Brain microvascular endothelial cell (primary cell): ENCODE measurements around the gene DLGAP4.

Source experiments
- DNase-seq: peaks from one replicate; pipeline ENCODE4 v3.0.0-alpha.2; 2020
- H3K27ac ChIP-seq: fragments of 250-450 bp; sonication (Bioruptor Pico); 2 replicates; pipeline ENCODE4 v1.5.1; 2020; ENCODE audit warnings: mild to moderate bottlenecking, moderate library complexity
- H3K27me3 ChIP-seq: fragments of 250-450 bp; sonication (Bioruptor Pico); replicated peaks from 2 replicates; pipeline ENCODE4 v1.5.1; 2020; ENCODE audit warnings: mild to moderate bottlenecking
- H3K36me3 ChIP-seq: fragments of 250-450 bp; sonication (Bioruptor Pico); replicated peaks from 2 replicates; pipeline ENCODE4 v1.5.1; 2020; ENCODE audit warnings: mild to moderate bottlenecking
- H3K4me3 ChIP-seq: 2 replicates; pipeline ENCODE4 v1.5.1; 2011; ENCODE audit warnings: low read depth, mild to moderate bottlenecking, control low read depth, low read length, moderate library complexity
- CTCF ChIP-seq: IDR thresholded peaks from 2 replicates; pipeline ENCODE4 v1.5.1; 2011; ENCODE audit warnings: low read depth, mild to moderate bottlenecking, moderate library complexity, low read length, control low read depth, inconsistent platforms; ENCODE audit errors: missing control alignments
- in situ Hi-C: cut with HindIII; loops from 2 replicates; pipeline ENCODE4 v1.10.0; 2017; ENCODE audit warnings: low sequenced_read_pairs, low pct_ligation_motif_present

Gene DLGAP4

GRCh38 chr20:36305602-36306551, at the start of gene DLGAP4:
Gene DLGAP4, plus strand, starts transcription at chr20:36306339. Its CDS starts 125,379 bp downstream, at chr20:36431718.
- no peaks in the 10 kb centered on the region for H3K36me3 ChIP-seq
- peaks cover 70% of the 10 kb centered on the region for H3K27me3 ChIP-seq
- no peak for DNase-seq
- H3K4me3 ChIP-seq = no peak within 1 kb of the TSS
- no peak within 1 kb of the TSS for H3K27ac ChIP-seq
- TF ChIP-seq CTCF = no peak
- in situ Hi-C loops = no loop called here

GRCh38 chr20:36259177-36260061, 46.7 kb upstream of the DLGAP4 start:
- H3K27me3 ChIP-seq = no peaks in the 10 kb centered on the region
- no peak for DNase-seq
- no peak overlapping the region for H3K27ac ChIP-seq
- H3K36me3 ChIP-seq = peaks cover 11% of the 10 kb centered on the region
- in situ Hi-C loops = no loop called here
- H3K4me3 ChIP-seq = no peak overlapping the region
- no peak for TF ChIP-seq CTCF

GRCh38 chr20:36260316-36260715, 45.8 kb upstream of the DLGAP4 start:
- in situ Hi-C loops = no loop called here
- Histone ChIP-seq H3K4me3 (no peak overlapping the region), H3K36me3 (peaks cover 11% of the 10 kb centered on the region), H3K27ac (no peak overlapping the region), H3K27me3 (no peaks in the 10 kb centered on the region)
- DNase-seq = no peak
- TF ChIP-seq CTCF = no peak

GRCh38 chr20:36261389-36262105, 44.6 kb upstream of the DLGAP4 start:
- Histone ChIP-seq H3K36me3 (peaks cover 6% of the 10 kb centered on the region), H3K27me3 (no peaks in the 10 kb centered on the region), H3K27ac (no peak overlapping the region), H3K4me3 (no peak overlapping the region)
- in situ Hi-C loops = no loop called here
- TF ChIP-seq CTCF = no peak
- no peak for DNase-seq

GRCh38 chr20:36262440-36262839, 43.7 kb upstream of the DLGAP4 start:
- TF ChIP-seq CTCF = no peak
- no peak for DNase-seq
- H3K27ac ChIP-seq = no peak overlapping the region
- no peak overlapping the region for H3K4me3 ChIP-seq
- in situ Hi-C loops = no loop called here
- H3K27me3 ChIP-seq = no peaks in the 10 kb centered on the region
- no peaks in the 10 kb centered on the region for H3K36me3 ChIP-seq
